HCT116 (cell line): ENCODE results near the gene TCEA2. TPM values are rescaled to one million over a fixed set of nuclear protein-coding genes. Genes with fewer than 3 reads are reported as not detected.

Experiments used
- ATAC-seq: fragments of 200-7000 bp; cut with Tn5 transposase; 2 replicates; pipeline ENCODE4 v1.9.1; 2020; ENCODE audit warnings: mild to moderate bottlenecking, moderate library complexity
- BruUV-seq: library from RNA; stranded (reverse); fragments of 400-500 nt; replicated peaks from 2 replicates; lab custom pipeline; 2021; lab: Mats Ljungman, UMichigan
- CTCF ChIA-PET: fragments of 300-600 bp; sonication (Branson Sonifier 250); formaldehyde crosslinking; loops from one replicate; lab custom pipeline; 2021; ENCODE audit warnings: antibody characterized with exemption; lab: Charles Lee
- POLR2A ChIA-PET: fragments of 300-600, 350-600 bp; sonication (Branson Sonifier 250); formaldehyde crosslinking; loops from one replicate; lab custom pipeline; 2021; ENCODE audit warnings: antibody characterized with exemption; lab: Charles Lee
- RAD21 ChIA-PET, 2 experiments: fragments of 300-600 bp; sonication (Branson Sonifier 250); formaldehyde crosslinking; loops; one replicate each; lab custom pipeline; 2023; ENCODE audit warnings: low total read pairs in 2 of 2; ENCODE audit not compliant: uncharacterized antibody in 2 of 2, unreplicated experiment in 2 of 2, low non-redundant PET in 1 of 2; lab: Charles Lee
- DNase-seq: peaks from one replicate; pipeline ENCODE4 v3.0.0-alpha.2; 2010; ENCODE audit warnings: low read depth, low spot score
- H2AFZ ChIP-seq: fragments of 200-600 bp; shearing (Covaris generic), sonication (generic); 2 replicates; pipeline ENCODE4 v1.6.1; 2017; ENCODE audit warnings: low read depth, mixed run types, mixed read lengths, antibody characterized with exemption, low read length; ENCODE audit not compliant: poor library complexity, severe bottlenecking
- H3K27ac ChIP-seq: 2 replicates; pipeline ENCODE4 v1.5.1; 2012; ENCODE audit warnings: low read depth, low read length
- H3K27me3 ChIP-seq: fragments of 200-600 bp; sonication (generic); 2 replicates; pipeline ENCODE4 v1.6.1; 2016; ENCODE audit warnings: mixed run types, low read length, mixed read lengths; ENCODE audit not compliant: insufficient read depth
- H3K36me3 ChIP-seq, 2 experiments: fragments of 200-500 bp in 1 of 2; fragments of 200-600 bp in 1 of 2; sonication (Bioruptor generic) in 1 of 2; sonication (generic) in 1 of 2; 2 replicates each; pipeline versions ENCODE4 v1.5.1 to v1.6.1; 2014 to 2016; ENCODE audit warnings: low read length in 2 of 2, inconsistent platforms in 1 of 2, mixed read lengths in 1 of 2, mixed run types in 1 of 2; ENCODE audit not compliant: insufficient read depth in 2 of 2, control insufficient read depth in 1 of 2
- H3K4me1 ChIP-seq, 2 experiments: fragments of 200-600 bp in 1 of 2; sonication (generic) in 1 of 2; 2 replicates each; pipeline versions ENCODE4 v1.5.1 to v1.6.1; 2012 to 2017; ENCODE audit warnings: low read length in 2 of 2, inconsistent platforms in 1 of 2, mild to moderate bottlenecking in 1 of 2, mixed read lengths in 1 of 2, mixed run types in 1 of 2, moderate library complexity in 1 of 2; ENCODE audit not compliant: insufficient read depth in 2 of 2, control insufficient read depth in 1 of 2
- H3K4me2 ChIP-seq: fragments of 200-600 bp; sonication (generic); 2 replicates; pipeline ENCODE4 v1.6.1; 2017; ENCODE audit warnings: mixed run types, low read length, mixed read lengths
- H3K4me3 ChIP-seq, 2 experiments: fragments of 200-600 bp in 1 of 2; sonication (generic) in 1 of 2; replicated peaks in 1 of 2; 2 replicates each; pipeline ENCODE4 v1.5.1; 2011 to 2016; ENCODE audit warnings: low read length in 2 of 2, control low read depth in 1 of 2, low read depth in 1 of 2, mild to moderate bottlenecking in 1 of 2, mixed read lengths in 1 of 2, mixed run types in 1 of 2
- H3K79me2 ChIP-seq: fragments of 200-600 bp; sonication (generic); 2 replicates; pipeline ENCODE4 v1.6.1; 2017; ENCODE audit warnings: mild to moderate bottlenecking, mixed run types, low read length, moderate library complexity, mixed read lengths; ENCODE audit not compliant: insufficient read depth
- H3K9ac ChIP-seq: fragments of 200-600 bp; sonication (generic); 2 replicates; pipeline ENCODE4 v1.6.1; 2016; ENCODE audit warnings: low read length, mixed read lengths
- H3K9me2 ChIP-seq: fragments of 200-600 bp; sonication (generic), shearing (Covaris generic); 2 replicates; pipeline ENCODE4 v1.6.1; 2017; ENCODE audit warnings: mixed run types, mild to moderate bottlenecking, moderate library complexity; ENCODE audit not compliant: insufficient read depth
- H3K9me3 ChIP-seq, 2 experiments: fragments of 200-500 bp in 1 of 2; fragments of 200-600 bp in 1 of 2; sonication (Bioruptor generic) in 1 of 2; sonication (generic) in 1 of 2; 2 replicates each; pipeline ENCODE4 v1.6.1; 2014 to 2017; ENCODE audit warnings: low read length in 2 of 2, mixed read lengths in 2 of 2, inconsistent platforms in 1 of 2, low read depth in 1 of 2, mild to moderate bottlenecking in 1 of 2, mixed run types in 1 of 2, moderate library complexity in 1 of 2; ENCODE audit not compliant: control insufficient read depth in 1 of 2, insufficient read depth in 1 of 2
- H4K20me1 ChIP-seq: fragments of 200-600 bp; sonication (generic), shearing (Covaris generic); 2 replicates; pipeline ENCODE4 v1.6.1; 2017; ENCODE audit warnings: mixed run types, mild to moderate bottlenecking, moderate library complexity; ENCODE audit not compliant: insufficient read depth
- ATF3 ChIP-seq: IDR thresholded peaks from 2 replicates; pipeline ENCODE4 v1.6.1; 2012
- CBX3 ChIP-seq: IDR thresholded peaks from 2 replicates; pipeline ENCODE4 v1.6.1; 2012; ENCODE audit warnings: low read depth
- EGR1 ChIP-seq: IDR thresholded peaks from 2 replicates; pipeline ENCODE4 v1.6.1; 2012; ENCODE audit warnings: low read depth
- ELF1 ChIP-seq: IDR thresholded peaks from 2 replicates; pipeline ENCODE4 v1.6.1; 2012; ENCODE audit warnings: low read depth, borderline replicate concordance
- EZH2 ChIP-seq: fragments of 200-600 bp; sonication (generic); IDR thresholded peaks from 2 replicates; pipeline ENCODE4 v1.6.1; 2017; ENCODE audit warnings: antibody characterized with exemption, mixed run types
- EZH2phosphoT487 ChIP-seq: fragments of 200-600 bp; IDR thresholded peaks from 2 replicates; pipeline ENCODE4 v1.6.1; 2018; ENCODE audit warnings: antibody characterized with exemption, borderline replicate concordance
- FOSL1 ChIP-seq: IDR thresholded peaks from 2 replicates; pipeline ENCODE4 v1.6.1; 2012; ENCODE audit warnings: low read depth
- JUND ChIP-seq: IDR thresholded peaks from 2 replicates; pipeline ENCODE4 v1.6.1; 2012
- POLR2A ChIP-seq: IDR thresholded peaks from 2 replicates; pipeline ENCODE4 v1.7.0; 2011; ENCODE audit warnings: borderline replicate concordance; ENCODE audit not compliant: insufficient read depth, insufficient read length; ENCODE audit errors: extremely low read depth
- POLR2AphosphoS5 ChIP-seq: IDR thresholded peaks from 2 replicates; pipeline ENCODE4 v1.6.1; 2011; ENCODE audit warnings: mild to moderate bottlenecking, low read depth, low read length, moderate library complexity
- RAD21 ChIP-seq: IDR thresholded peaks from 2 replicates; pipeline ENCODE4 v1.6.1; 2012; ENCODE audit warnings: low read depth, mild to moderate bottlenecking
- REST ChIP-seq: IDR thresholded peaks from 2 replicates; pipeline ENCODE4 v1.6.1; 2012; ENCODE audit warnings: low read depth
- SIN3A ChIP-seq: IDR thresholded peaks from 2 replicates; pipeline ENCODE4 v1.6.1; 2012; ENCODE audit warnings: low read depth
- SP1 ChIP-seq: IDR thresholded peaks from 2 replicates; pipeline ENCODE4 v1.6.1; 2012; ENCODE audit warnings: low read depth
- SRF ChIP-seq: IDR thresholded peaks from 2 replicates; pipeline ENCODE4 v1.6.1; 2012; ENCODE audit warnings: low read depth
- TCF7L2 ChIP-seq: IDR thresholded peaks from 2 replicates; pipeline ENCODE4 v1.7.0; 2011; ENCODE audit warnings: borderline replicate concordance, inconsistent platforms; ENCODE audit not compliant: insufficient read depth, insufficient read length; ENCODE audit errors: extremely low read depth
- ZBTB33 ChIP-seq: IDR thresholded peaks from 2 replicates; pipeline ENCODE4 v1.6.1; 2011; ENCODE audit warnings: mild to moderate bottlenecking, low read length, moderate library complexity; ENCODE audit not compliant: insufficient replicate concordance; ENCODE audit errors: extremely low read depth
- ZFX ChIP-seq: fragments of 450-650 bp; IDR thresholded peaks from 2 replicates; pipeline ENCODE4 v1.6.1; 2017
- ZNF274 ChIP-seq: fragments of 200-500 bp; sonication (Bioruptor generic); IDR thresholded peaks from 2 replicates; pipeline ENCODE4 v1.6.1; 2014; ENCODE audit warnings: mild to moderate bottlenecking, low read depth, low read length, inconsistent platforms
- intact Hi-C: fragments of 100-400 bp; cut with micrococcal nuclease; formaldehyde crosslinking; loops from 2 replicates; pipeline ENCODE4 v1.10.0; 2022
- total RNA-seq: library from RNA; stranded (reverse); gene quantifications from one replicate; pipeline ENCODE4 v1.2.1, GENCODE V29; 2021; ENCODE audit not compliant: unreplicated experiment
- TF ChIP-seq, protein P1 (sequence below), 3 experiments: fragments of 200-600 bp in 1 of 3; sonication (generic) in 1 of 3; IDR thresholded peaks in 2 of 3; conservative IDR thresholded peaks in 1 of 3; 2 replicates each; pipeline ENCODE4 v1.5.1; 2012 to 2017; ENCODE audit warnings: low read depth in 2 of 3, low read length in 2 of 3, antibody characterized with exemption in 1 of 3, borderline replicate concordance in 1 of 3, control low read depth in 1 of 3, mild to moderate bottlenecking in 1 of 3, mixed read lengths in 1 of 3, mixed run types in 1 of 3, moderate library complexity in 1 of 3; ENCODE audit not compliant: insufficient read depth in 1 of 3

The TCEA2 gene
- total RNA-seq, 1 experiment from 2014 or later, result 29.7 TPM

- H3K9me3 ChIP-seq, result no peaks in the 10 kb centered on the region
- H3K4me2 ChIP-seq, result no peak overlapping the region
- H3K9me2 ChIP-seq, result no peaks in the 10 kb centered on the region
- TF ChIP-seq, protein P1, sequence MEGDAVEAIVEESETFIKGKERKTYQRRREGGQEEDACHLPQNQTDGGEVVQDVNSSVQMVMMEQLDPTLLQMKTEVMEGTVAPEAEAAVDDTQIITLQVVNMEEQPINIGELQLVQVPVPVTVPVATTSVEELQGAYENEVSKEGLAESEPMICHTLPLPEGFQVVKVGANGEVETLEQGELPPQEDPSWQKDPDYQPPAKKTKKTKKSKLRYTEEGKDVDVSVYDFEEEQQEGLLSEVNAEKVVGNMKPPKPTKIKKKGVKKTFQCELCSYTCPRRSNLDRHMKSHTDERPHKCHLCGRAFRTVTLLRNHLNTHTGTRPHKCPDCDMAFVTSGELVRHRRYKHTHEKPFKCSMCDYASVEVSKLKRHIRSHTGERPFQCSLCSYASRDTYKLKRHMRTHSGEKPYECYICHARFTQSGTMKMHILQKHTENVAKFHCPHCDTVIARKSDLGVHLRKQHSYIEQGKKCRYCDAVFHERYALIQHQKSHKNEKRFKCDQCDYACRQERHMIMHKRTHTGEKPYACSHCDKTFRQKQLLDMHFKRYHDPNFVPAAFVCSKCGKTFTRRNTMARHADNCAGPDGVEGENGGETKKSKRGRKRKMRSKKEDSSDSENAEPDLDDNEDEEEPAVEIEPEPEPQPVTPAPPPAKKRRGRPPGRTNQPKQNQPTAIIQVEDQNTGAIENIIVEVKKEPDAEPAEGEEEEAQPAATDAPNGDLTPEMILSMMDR (IDR thresholded peaks at IDR 0.05 in 2 of 3, conservative IDR thresholded peaks at IDR 0.05 in 1 of 3; ENCODE audit: borderline replicate concordance in 1 of 3, insufficient read depth in 1 of 3, low read depth in 2 of 3, low read length in 2 of 3), result no peak
- no peak for TF ChIP-seq TCF7L2
- TF ChIP-seq ZBTB33, result no peak
- no peak for TF ChIP-seq SP1
- no peak for TF ChIP-seq ELF1
- TF ChIP-seq FOSL1, result no peak
- TF ChIP-seq REST, result no peak
- TF ChIP-seq SIN3A, result no peak
- TF ChIP-seq ZNF274, result no peak
- no peak for TF ChIP-seq SRF
- no peak for TF ChIP-seq POLR2A
- no peak for TF ChIP-seq RAD21
- no peak for TF ChIP-seq EZH2
- no peak for TF ChIP-seq EZH2phosphoT487
- TF ChIP-seq POLR2AphosphoS5, result no peak
- TF ChIP-seq EGR1, result no peak
- TF ChIP-seq ATF3, result no peak
- TF ChIP-seq CBX3, result no peak
- TF ChIP-seq JUND, result no peak
- no peak for TF ChIP-seq ZFX
- H3K27me3 ChIP-seq, result no peaks in the 10 kb centered on the region
- ChIA-PET RAD21 (no interaction called here), POLR2A (no interaction called here), CTCF (interaction anchor here (1.7 kb wide), 1 partner anchor 14 kb away, joined by 8 read pairs; no protein-coding TSS in a partner anchor)
- no peak overlapping the region for H2AFZ ChIP-seq
- H4K20me1 ChIP-seq, result no peaks in the 10 kb centered on the region
- H3K9ac ChIP-seq, result no peak overlapping the region
- no peaks in the 10 kb centered on the region for H3K36me3 ChIP-seq
- H3K27ac ChIP-seq, result no peak overlapping the region
- DNase-seq (no peak), ATAC-seq (no peak)
- H3K79me2 ChIP-seq, result no peaks in the 10 kb centered on the region
- BruUV-seq, result no TSS peak
- H3K4me3 ChIP-seq, result no peak overlapping the region
- intact Hi-C loops, result no loop called here
- H3K4me1 ChIP-seq, result peaks cover 0 to 8% of the 10 kb centered on the region in 2 experiments; a peak in 2 of 4 replicates
Observed at GRCh38 chr20:64116016-64116415, 53.0 kb downstream of the TCEA2 start.
